Natural killer cell (primary cell): Measurements from ENCODE around the gene BTBD3. TPM values are rescaled to one million over a fixed set of nuclear protein-coding genes. Genes with fewer than 3 reads are reported as not detected.

ENCODE experiments used
- ATAC-seq, 3 donors: fragments of 150-1000 bp in 2 of 3; fragments of 200-7000 bp in 1 of 3; cut with Tn5 transposase; 1 replicate in 1 of 3; 2 replicates in 2 of 3; pipeline ENCODE4 v1.10.0; 2021; ENCODE audit warnings: mild to moderate bottlenecking in 2 of 3, moderate library complexity in 2 of 3
- DNase-seq, 2 donors: peaks; one replicate each; pipeline versions ENCODE4 v3.0.0 to v3.0.0-alpha.2; 2013 to 2021; ENCODE audit warnings: mixed read lengths in 1 of 2
- H3K27ac ChIP-seq: one replicate; pipeline ENCODE4 v1.5.1; 2013; ENCODE audit warnings: mild to moderate bottlenecking, low read length
- H3K27me3 ChIP-seq: one replicate; pipeline ENCODE4 v1.6.1; 2013; ENCODE audit warnings: low read length; ENCODE audit not compliant: control insufficient read depth, insufficient read depth
- H3K36me3 ChIP-seq: one replicate; pipeline ENCODE4 v1.6.1; 2013; ENCODE audit warnings: low read length; ENCODE audit not compliant: control insufficient read depth, insufficient read depth
- H3K4me1 ChIP-seq: one replicate; pipeline ENCODE4 v1.6.1; 2013; ENCODE audit warnings: low read length; ENCODE audit not compliant: control insufficient read depth, insufficient read depth
- H3K4me3 ChIP-seq: one replicate; pipeline ENCODE4 v1.5.1; 2013; ENCODE audit warnings: low read length
- H3K9me3 ChIP-seq: one replicate; pipeline ENCODE4 v1.6.1; 2013; ENCODE audit warnings: low read length; ENCODE audit not compliant: control insufficient read depth, insufficient read depth
- H3K27ac Mint-ChIP-seq, 2 donors: one replicate each; pipeline ENCODE4 v1.8.0; 2022; ENCODE audit warnings: mild to moderate bottlenecking in 2 of 2, mixed read lengths in 2 of 2, moderate library complexity in 1 of 2
- H3K27me3 Mint-ChIP-seq, 2 donors: one replicate each; pipeline ENCODE4 v1.8.0; 2022; ENCODE audit warnings: low read depth in 2 of 2, mixed read lengths in 2 of 2
- H3K36me3 Mint-ChIP-seq: one replicate; pipeline ENCODE4 v1.8.0; 2022; ENCODE audit warnings: mixed read lengths
- H3K4me1 Mint-ChIP-seq, 2 donors: one replicate each; pipeline ENCODE4 v1.8.0; 2022; ENCODE audit warnings: mixed read lengths in 2 of 2
- H3K4me3 Mint-ChIP-seq: one replicate; pipeline ENCODE4 v1.8.0; 2022; ENCODE audit warnings: mild to moderate bottlenecking, moderate library complexity, mixed read lengths
- H3K9me3 Mint-ChIP-seq, 2 donors: one replicate each; pipeline ENCODE4 v1.8.0; 2022; ENCODE audit warnings: mixed read lengths in 2 of 2
- WGBS: methylation state at CpG from one replicate; pipeline ENCODE4 v1.1.7; 2013; ENCODE audit warnings: missing lambda C conversion rate; ENCODE audit not compliant: insufficient coverage; 5-methylcytosine and 5-hydroxymethylcytosine counted together
- intact Hi-C: fragments of 100-400 bp; cut with micrococcal nuclease; formaldehyde crosslinking; loops from one replicate; pipeline ENCODE4 v1.14.2; 2022
- total RNA-seq, 4 donors: library from RNA; stranded (reverse); fragments of 120-200 nt in 1 of 4; gene quantifications; one replicate each; pipeline versions ENCODE4 v1.2.3 to v1.2.4, GENCODE V29; 2013 to 2022
- TF ChIP-seq, protein P1 (sequence below): fragments of 200-600 bp; IDR thresholded peaks from one replicate; pipeline ENCODE4 v1.8.0; 2022; ENCODE audit warnings: antibody characterized with exemption

BTBD3 gene
- total RNA-seq, 3 donors from 2014 or later (not counting 1 experiment from before 2014, with no cell fraction given), result 2.2 to 5.3 (median 3.8) TPM

DNA sequence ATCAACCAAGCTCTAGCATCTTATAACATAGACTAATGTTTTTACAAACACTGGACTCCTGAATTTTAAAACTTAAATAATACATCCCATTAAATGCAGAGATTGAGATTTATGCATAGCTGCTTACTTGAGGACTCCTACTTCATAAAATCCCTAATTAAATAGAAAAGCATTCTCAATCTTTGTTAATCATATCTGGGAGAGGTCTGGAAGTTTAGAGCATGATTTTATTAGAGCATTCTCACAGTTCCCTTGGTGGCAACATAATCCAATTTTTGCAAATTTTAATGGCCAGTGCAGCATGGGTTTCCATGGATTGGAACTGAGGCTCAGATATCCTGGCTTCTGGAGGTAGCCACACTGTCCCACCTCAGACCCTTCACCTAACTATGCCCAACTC lies 19.5 kb downstream of the BTBD3 start:
- H3K9me3 ChIP-seq, result no peaks in the 10 kb centered on the region
- H3K4me3 ChIP-seq, result no peak overlapping the region
- Mint-ChIP-seq H3K27me3 (no peaks in the 10 kb centered on the region), H3K4me3 (no peak overlapping the region), H3K9me3 (peaks cover 2 to 4% of the 10 kb centered on the region in 2 donors), H3K27ac (no peak overlapping the region), H3K36me3 (no peaks in the 10 kb centered on the region), H3K4me1 (peaks cover 0 to 6% of the 10 kb centered on the region in 2 donors)
- ATAC-seq, result no peak
- no peak overlapping the region for H3K27ac ChIP-seq
- TF ChIP-seq, protein P1, sequence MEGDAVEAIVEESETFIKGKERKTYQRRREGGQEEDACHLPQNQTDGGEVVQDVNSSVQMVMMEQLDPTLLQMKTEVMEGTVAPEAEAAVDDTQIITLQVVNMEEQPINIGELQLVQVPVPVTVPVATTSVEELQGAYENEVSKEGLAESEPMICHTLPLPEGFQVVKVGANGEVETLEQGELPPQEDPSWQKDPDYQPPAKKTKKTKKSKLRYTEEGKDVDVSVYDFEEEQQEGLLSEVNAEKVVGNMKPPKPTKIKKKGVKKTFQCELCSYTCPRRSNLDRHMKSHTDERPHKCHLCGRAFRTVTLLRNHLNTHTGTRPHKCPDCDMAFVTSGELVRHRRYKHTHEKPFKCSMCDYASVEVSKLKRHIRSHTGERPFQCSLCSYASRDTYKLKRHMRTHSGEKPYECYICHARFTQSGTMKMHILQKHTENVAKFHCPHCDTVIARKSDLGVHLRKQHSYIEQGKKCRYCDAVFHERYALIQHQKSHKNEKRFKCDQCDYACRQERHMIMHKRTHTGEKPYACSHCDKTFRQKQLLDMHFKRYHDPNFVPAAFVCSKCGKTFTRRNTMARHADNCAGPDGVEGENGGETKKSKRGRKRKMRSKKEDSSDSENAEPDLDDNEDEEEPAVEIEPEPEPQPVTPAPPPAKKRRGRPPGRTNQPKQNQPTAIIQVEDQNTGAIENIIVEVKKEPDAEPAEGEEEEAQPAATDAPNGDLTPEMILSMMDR, result no peak
- no peaks in the 10 kb centered on the region for H3K27me3 ChIP-seq
- no peaks in the 10 kb centered on the region for H3K36me3 ChIP-seq
- H3K4me1 ChIP-seq, result peaks cover 4% of the 10 kb centered on the region
- DNase-seq, result no peak
- intact Hi-C loops, result no loop called here

DNA sequence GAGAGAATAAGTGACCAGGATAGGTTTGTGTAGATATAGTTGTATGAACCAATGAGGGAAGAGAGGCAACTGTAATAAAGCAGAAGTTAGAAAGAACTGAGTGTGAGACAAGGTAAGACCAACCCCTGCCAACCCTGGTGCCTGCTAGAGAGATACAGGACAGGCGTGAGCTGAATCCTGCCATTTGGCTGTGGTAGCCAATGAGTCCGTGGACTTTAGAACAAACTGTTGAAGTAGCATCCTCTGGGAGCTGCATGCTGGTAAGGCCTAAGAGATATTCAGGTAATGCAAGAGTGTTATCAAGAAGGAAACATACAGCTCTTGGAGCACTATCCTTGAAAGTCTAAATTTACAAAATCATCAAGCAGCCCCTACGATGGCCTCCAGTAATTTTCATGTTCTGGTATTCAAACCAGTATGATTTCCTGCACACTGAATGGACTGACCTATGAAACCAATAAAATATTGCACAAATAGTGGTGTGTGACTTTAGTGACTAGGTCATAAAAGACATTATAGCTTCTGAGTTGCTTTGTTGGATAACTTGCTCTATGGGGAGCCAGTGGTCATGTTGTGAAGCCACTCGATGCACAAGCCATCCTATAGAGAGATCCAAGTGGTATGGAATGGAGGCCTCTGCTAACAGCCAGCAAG lies 24.0 kb downstream of the BTBD3 start:
- H3K27ac Mint-ChIP-seq, result no peak overlapping the region

DNA sequence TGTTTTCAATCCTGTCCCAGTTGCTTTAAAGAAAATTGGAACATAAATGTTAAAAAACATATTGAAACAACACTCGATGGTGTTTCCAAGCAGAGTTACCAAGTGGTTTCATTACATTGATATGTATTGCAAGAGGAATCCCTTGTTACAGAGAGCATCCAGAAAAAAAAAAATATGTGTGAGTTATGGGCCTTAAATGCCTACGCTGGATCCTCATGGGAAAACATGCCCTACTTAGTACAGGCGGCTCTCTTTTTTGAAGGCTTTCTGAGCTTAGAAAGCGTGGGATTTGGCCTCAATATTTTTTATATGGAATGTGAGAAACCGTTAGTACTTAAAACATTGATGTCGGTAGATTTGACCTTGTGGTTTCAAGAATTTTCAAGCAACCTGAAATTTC lies 26.1 kb downstream of the BTBD3 start:
- no peak for DNase-seq
- WGBS, result 90% methylated on average over 6 of the region's 6 CpGs
- Mint-ChIP-seq H3K27ac (no peak overlapping the region), H3K4me1 (no peaks in the 10 kb centered on the region), H3K36me3 (no peaks in the 10 kb centered on the region), H3K9me3 (peaks cover 0 to 2% of the 10 kb centered on the region in 2 donors), H3K4me3 (no peak overlapping the region), H3K27me3 (no peaks in the 10 kb centered on the region)
- Histone ChIP-seq H3K9me3 (no peaks in the 10 kb centered on the region), H3K36me3 (no peaks in the 10 kb centered on the region), H3K27ac (no peak overlapping the region), H3K27me3 (no peaks in the 10 kb centered on the region), H3K4me1 (no peaks in the 10 kb centered on the region), H3K4me3 (no peak overlapping the region)
- no peak for ATAC-seq
- TF ChIP-seq, protein P1, result no peak
- intact Hi-C loops, result no loop called here

More for the DNA sequence above, 24.0 kb downstream of the BTBD3 start:
- no peaks in the 10 kb centered on the region for H3K9me3 ChIP-seq
- DNase-seq (no peak), ATAC-seq (no peak)
- Mint-ChIP-seq H3K9me3 (peaks cover 0 to 2% of the 10 kb centered on the region in 2 donors), H3K27me3 (no peaks in the 10 kb centered on the region), H3K4me1 (no peaks in the 10 kb centered on the region), H3K4me3 (no peak overlapping the region), H3K36me3 (no peaks in the 10 kb centered on the region)
- TF ChIP-seq, protein P1, result no peak
- H3K4me3 ChIP-seq, result no peak overlapping the region
- no peak overlapping the region for H3K27ac ChIP-seq
- 93% methylated on average over 4 of the region's 4 CpGs for WGBS
- no peaks in the 10 kb centered on the region for H3K27me3 ChIP-seq
- no peaks in the 10 kb centered on the region for H3K36me3 ChIP-seq
- intact Hi-C loops, result no loop called here
- H3K4me1 ChIP-seq, result no peaks in the 10 kb centered on the region

DNA sequence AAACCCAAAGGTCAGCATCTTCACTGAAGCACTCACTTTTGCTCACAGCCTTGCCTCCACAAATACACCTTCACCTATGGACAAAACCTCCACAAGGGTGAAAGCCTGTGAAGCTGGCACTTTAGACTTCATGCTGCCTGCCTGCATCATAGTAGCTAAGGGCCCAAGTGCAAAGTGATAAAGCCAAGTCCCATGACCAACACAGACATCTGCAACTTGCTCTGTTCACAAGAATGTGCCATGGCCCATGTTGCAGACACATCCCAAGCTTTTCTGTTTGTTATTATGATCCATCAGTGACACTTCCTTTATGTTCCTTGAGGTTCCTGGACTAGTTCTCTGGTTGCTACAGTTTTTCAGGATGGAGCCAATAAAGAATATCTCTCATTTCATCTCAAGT lies 31.1 kb downstream of the BTBD3 start:
- no peak for DNase-seq
- intact Hi-C loops, result no loop called here
- no peaks in the 10 kb centered on the region for H3K9me3 Mint-ChIP-seq
- Histone ChIP-seq H3K27me3 (no peaks in the 10 kb centered on the region), H3K4me3 (no peak overlapping the region), H3K36me3 (no peaks in the 10 kb centered on the region), H3K9me3 (no peaks in the 10 kb centered on the region), H3K4me1 (no peaks in the 10 kb centered on the region), H3K27ac (no peak overlapping the region)
- H3K27ac Mint-ChIP-seq, result no peak overlapping the region
- TF ChIP-seq, protein P1, result no peak
- ATAC-seq, result no peak
- no peaks in the 10 kb centered on the region for H3K36me3 Mint-ChIP-seq
- H3K4me3 Mint-ChIP-seq, result no peak overlapping the region
- H3K4me1 Mint-ChIP-seq, result no peaks in the 10 kb centered on the region
- H3K27me3 Mint-ChIP-seq, result no peaks in the 10 kb centered on the region
